NCI-H1436 treated with DMSO at 0.1 percent for 48 hours (cell line): Measurements from ENCODE around the gene PEPD.

Experiments used
- DNase-seq: peaks from one replicate; lab custom pipeline; 2025; lab: John Stamatoyannopoulos, UW

PEPD gene

GRCh38 chr19:33437821-33438671, 83.5 kb downstream of the PEPD start:
- DNase-seq = no peak

GRCh38 chr19:33437393-33437820, 84.2 kb downstream of the PEPD start:
- no peak for DNase-seq

- no peak for DNase-seq
Measured at GRCh38 chr19:33436360-33437345, 84.9 kb downstream of the PEPD start.

GRCh38 chr19:33435706-33436359, 85.8 kb downstream of the PEPD start:
- no peak for DNase-seq

- DNase-seq = no peak
Measured at GRCh38 chr19:33434886-33435705, 86.5 kb downstream of the PEPD start.

- no peak for DNase-seq
Measured at GRCh38 chr19:33434069-33434885, 87.3 kb downstream of the PEPD start.

GRCh38 chr19:33432446-33433170, 89.0 kb downstream of the PEPD start:
- DNase-seq = no peak

GRCh38 chr19:33432015-33432414, 89.6 kb downstream of the PEPD start:
- no peak for DNase-seq

- peak; percentile 25 for DNase-seq
Measured at GRCh38 chr19:33430674-33431277, 90.8 kb downstream of the PEPD start.

- no peak for DNase-seq
Measured at GRCh38 chr19:33429891-33430673, 91.5 kb downstream of the PEPD start.

- no peak for DNase-seq
Measured at GRCh38 chr19:33428627-33429125, 92.9 kb downstream of the PEPD start.

- DNase-seq = no peak
Measured at GRCh38 chr19:33427801-33428626, 93.6 kb downstream of the PEPD start.

GRCh38 chr19:33426621-33427361, 94.8 kb downstream of the PEPD start:
- no peak for DNase-seq

- no peak for DNase-seq
Measured at GRCh38 chr19:33424181-33424580, 97.4 kb downstream of the PEPD start.

- DNase-seq = no peak
Measured at GRCh38 chr19:33422369-33423180, 99.0 kb downstream of the PEPD start.

GRCh38 chr19:33421368-33421767, 100.2 kb downstream of the PEPD start:
- DNase-seq = no peak
